T-cell (primary cell): ENCODE data around the gene CCDC154. TPM values are rescaled to one million over a fixed set of nuclear protein-coding genes. Genes with fewer than 3 reads are reported as not detected.
A peak's percentile ranks its signal among the peaks of the same experiment; 100 is the strongest.

Experiments
- ATAC-seq, 4 experiments: fragments of 200-7000 bp in 3 of 4; fragments of 150-1000 bp in 1 of 4; cut with Tn5 transposase; replicated peaks in 1 of 4; 1 replicate in 3 of 4; 2 replicates in 1 of 4; pipeline ENCODE4 v1.10.0; 2021; ENCODE audit warnings: moderate library complexity in 3 of 4, mild to moderate bottlenecking in 2 of 4, moderate number of reproducible peaks in 1 of 4
- CTCF ChIA-PET, 2 donors: fragments of 300-600 bp; sonication (Branson Sonifier 250); formaldehyde crosslinking; loops; one replicate each; lab custom pipeline; 2022; ENCODE audit warnings: antibody characterized with exemption in 2 of 2; lab: Charles Lee
- POLR2A ChIA-PET, 2 donors: fragments of 300-600 bp; sonication (Branson Sonifier 250); formaldehyde crosslinking; loops; one replicate each; lab custom pipeline; 2022; ENCODE audit warnings: antibody characterized with exemption in 2 of 2; lab: Charles Lee
- DNase-seq, 35 experiments: peaks; one replicate each; pipeline versions ENCODE4 v3.0.0 to v3.0.0-alpha.2; 2013 to 2023
- H3K27ac ChIP-seq: one replicate; pipeline ENCODE4 v1.5.1; 2013; ENCODE audit warnings: low read length
- H3K27me3 ChIP-seq, 2 experiments: replicated peaks in 1 of 2; 1 replicate in 1 of 2; 2 replicates in 1 of 2; pipeline versions ENCODE4 v1.6.1 to v1.7.0; 2013; ENCODE audit warnings: low read length in 1 of 2, mixed read lengths in 1 of 2; ENCODE audit not compliant: control insufficient read depth in 2 of 2, insufficient read depth in 2 of 2; ENCODE audit errors: extremely low read depth in 1 of 2
- H3K36me3 ChIP-seq, 2 donors: 1 replicate in 1 of 2; 2 replicates in 1 of 2; pipeline versions ENCODE4 v1.6.1 to v1.7.0; 2013; ENCODE audit warnings: low read length in 1 of 2; ENCODE audit not compliant: control insufficient read depth in 2 of 2, insufficient read depth in 1 of 2; ENCODE audit errors: extremely low read depth in 1 of 2
- H3K4me1 ChIP-seq, 2 experiments: 1 replicate in 1 of 2; 2 replicates in 1 of 2; pipeline versions ENCODE4 v1.6.1 to v1.7.0; 2013; ENCODE audit warnings: low read length in 2 of 2, mixed read lengths in 1 of 2; ENCODE audit not compliant: insufficient read depth in 2 of 2, control insufficient read depth in 1 of 2; ENCODE audit errors: extremely low read depth in 1 of 2
- H3K4me3 ChIP-seq, 2 donors: 1 replicate in 1 of 2; 2 replicates in 1 of 2; pipeline versions ENCODE4 v1.5.1 to v1.7.0; 2013; ENCODE audit warnings: mild to moderate bottlenecking in 2 of 2, low read length in 1 of 2, moderate library complexity in 1 of 2; ENCODE audit not compliant: control insufficient read depth in 1 of 2; ENCODE audit errors: extremely low read depth in 1 of 2
- H3K9me3 ChIP-seq: 2 replicates; pipeline ENCODE4 v1.7.0; 2013
- H3K27ac Mint-ChIP-seq, 2 donors: one replicate each; pipeline ENCODE4 v1.8.0; 2020 to 2021; ENCODE audit warnings: mild to moderate bottlenecking in 2 of 2, mixed read lengths in 2 of 2
- H3K27me3 Mint-ChIP-seq, 2 donors: one replicate each; pipeline ENCODE4 v1.8.0; 2021 to 2022; ENCODE audit warnings: mixed read lengths in 2 of 2
- H3K36me3 Mint-ChIP-seq: one replicate; pipeline ENCODE4 v1.8.0; 2021; ENCODE audit warnings: mixed read lengths
- H3K4me1 Mint-ChIP-seq, 3 donors: one replicate each; pipeline ENCODE4 v1.8.0; 2020 to 2022; ENCODE audit warnings: mixed read lengths in 3 of 3, mild to moderate bottlenecking in 1 of 3
- H3K4me3 Mint-ChIP-seq, 3 donors: one replicate each; pipeline ENCODE4 v1.8.0; 2020 to 2022; ENCODE audit warnings: mild to moderate bottlenecking in 3 of 3, mixed read lengths in 3 of 3, moderate library complexity in 3 of 3
- H3K9me3 Mint-ChIP-seq, 3 donors: one replicate each; pipeline ENCODE4 v1.8.0; 2020 to 2022; ENCODE audit warnings: mixed read lengths in 3 of 3
- WGBS: methylation state at CpG from one replicate; pipeline ENCODE4 v1.1.5; 2013; ENCODE audit warnings: missing lambda C conversion rate; ENCODE audit not compliant: insufficient coverage; 5-methylcytosine and 5-hydroxymethylcytosine counted together
- total RNA-seq, 35 experiments: library from RNA in 6 of 35; stranded (reverse) in 6 of 35; fragments of 120-200 nt in 1 of 35; gene quantifications; one replicate each; pipeline versions ENCODE4 v1.2.1 to v1.2.4 and lab custom pipeline; 2013 to 2026

Gene CCDC154, protein sequence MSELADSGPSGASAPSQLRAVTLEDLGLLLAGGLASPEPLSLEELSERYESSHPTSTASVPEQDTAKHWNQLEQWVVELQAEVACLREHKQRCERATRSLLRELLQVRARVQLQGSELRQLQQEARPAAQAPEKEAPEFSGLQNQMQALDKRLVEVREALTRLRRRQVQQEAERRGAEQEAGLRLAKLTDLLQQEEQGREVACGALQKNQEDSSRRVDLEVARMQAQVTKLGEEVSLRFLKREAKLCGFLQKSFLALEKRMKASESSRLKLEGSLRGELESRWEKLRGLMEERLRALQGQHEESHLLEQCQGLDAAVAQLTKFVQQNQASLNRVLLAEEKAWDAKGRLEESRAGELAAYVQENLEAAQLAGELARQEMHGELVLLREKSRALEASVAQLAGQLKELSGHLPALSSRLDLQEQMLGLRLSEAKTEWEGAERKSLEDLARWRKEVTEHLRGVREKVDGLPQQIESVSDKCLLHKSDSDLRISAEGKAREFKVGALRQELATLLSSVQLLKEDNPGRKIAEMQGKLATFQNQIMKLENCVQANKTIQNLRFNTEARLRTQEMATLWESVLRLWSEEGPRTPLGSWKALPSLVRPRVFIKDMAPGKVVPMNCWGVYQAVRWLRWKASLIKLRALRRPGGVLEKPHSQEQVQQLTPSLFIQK
- 1 to 10 TPM; 2.5 to 9.3 (median 6.5) TPM for total RNA-seq
- total RNA-seq (2013), result 1.4 TPM
- 1.9 to 10.0 (median 4.0) reads per million in 29 experiments for total RNA-seq (lab: John Stamatoyannopoulos, UW)

DNA sequence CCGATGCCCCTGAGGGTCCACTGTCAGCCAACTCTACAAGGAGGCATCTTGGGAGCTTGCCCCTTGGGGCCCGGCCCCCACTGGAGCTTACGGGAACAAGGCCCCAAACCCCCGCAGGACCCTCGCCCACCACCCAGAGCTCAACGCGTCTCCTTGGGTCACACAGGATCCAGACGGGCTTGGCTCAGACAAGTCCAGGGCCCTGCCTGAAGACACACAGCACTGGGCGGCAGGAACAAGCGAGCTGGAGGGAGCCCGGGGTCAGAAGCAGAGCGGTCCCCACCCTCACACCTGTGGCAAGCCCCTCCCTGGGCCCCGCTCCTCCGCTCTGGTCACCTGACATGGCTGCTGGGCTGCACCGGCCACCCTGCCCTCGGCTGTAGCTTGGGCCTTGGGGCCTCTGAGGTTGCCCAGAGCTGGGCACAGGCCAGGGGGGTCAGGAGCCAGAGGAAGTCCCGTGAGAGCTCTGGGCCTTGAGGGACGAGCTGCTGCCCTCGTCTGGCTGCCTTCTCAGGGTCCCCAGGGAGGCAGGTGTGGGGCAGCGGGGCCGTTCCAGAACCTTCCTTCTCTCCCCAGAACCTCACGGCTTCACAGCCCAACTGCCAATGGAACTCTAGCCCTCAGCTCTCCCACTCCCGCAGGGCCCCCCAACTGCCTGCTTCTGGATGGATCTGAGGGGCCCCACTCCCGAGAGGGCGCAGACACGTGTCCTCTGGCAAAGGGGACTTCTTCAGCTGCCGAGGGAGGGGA is at the start of gene CCDC154:
Gene CCDC154, minus strand, starts transcription at position 577 of the 750 bp plus-strand sequence. Its CDS starts 234 bp downstream, at position 343.
- H3K27me3 ChIP-seq, result no peaks in the 10 kb centered on the region
- Mint-ChIP-seq H3K4me3 (no peak within 1 kb of the TSS), H3K27me3 (no peaks in the 10 kb centered on the region), H3K9me3 (no peaks in the 10 kb centered on the region), H3K27ac (no peak within 1 kb of the TSS), H3K4me1 (no peaks in the 10 kb centered on the region), H3K36me3 (no peaks in the 10 kb centered on the region)
- ATAC-seq (no peak), DNase-seq (no peak)
- no peak within 1 kb of the TSS for H3K27ac ChIP-seq
- H3K9me3 ChIP-seq, result no peaks in the 10 kb centered on the region
- WGBS, result 95% methylated on average over 21 of the region's 27 CpGs
- ChIA-PET CTCF (no interaction called here), POLR2A (no interaction called here)
- H3K4me3 ChIP-seq, result no peak within 1 kb of the TSS
- no peaks in the 10 kb centered on the region for H3K4me1 ChIP-seq
- peaks cover 13% of the 10 kb centered on the region in 2 donors for H3K36me3 ChIP-seq

DNA sequence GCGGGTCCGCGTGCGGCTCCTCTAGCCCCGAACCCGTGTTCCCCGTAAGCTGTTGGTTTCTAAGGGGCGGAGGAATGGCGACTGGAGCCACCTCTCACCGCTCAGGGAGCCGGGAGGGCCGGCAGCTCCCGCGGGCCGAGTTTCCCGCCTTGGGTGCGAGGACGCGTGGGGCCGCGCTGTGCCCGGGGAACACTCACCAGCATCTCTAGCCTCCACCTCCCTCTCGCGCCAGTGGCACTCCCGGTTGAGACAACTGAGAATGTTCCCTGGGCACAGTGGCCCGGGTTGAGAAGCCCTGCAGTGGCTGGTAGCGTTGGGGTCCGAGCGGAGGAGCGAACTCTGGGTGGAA is 49.4 kb upstream of the CCDC154 start:
- peak; percentile 1 to 17 (median 8) for ATAC-seq

DNA sequence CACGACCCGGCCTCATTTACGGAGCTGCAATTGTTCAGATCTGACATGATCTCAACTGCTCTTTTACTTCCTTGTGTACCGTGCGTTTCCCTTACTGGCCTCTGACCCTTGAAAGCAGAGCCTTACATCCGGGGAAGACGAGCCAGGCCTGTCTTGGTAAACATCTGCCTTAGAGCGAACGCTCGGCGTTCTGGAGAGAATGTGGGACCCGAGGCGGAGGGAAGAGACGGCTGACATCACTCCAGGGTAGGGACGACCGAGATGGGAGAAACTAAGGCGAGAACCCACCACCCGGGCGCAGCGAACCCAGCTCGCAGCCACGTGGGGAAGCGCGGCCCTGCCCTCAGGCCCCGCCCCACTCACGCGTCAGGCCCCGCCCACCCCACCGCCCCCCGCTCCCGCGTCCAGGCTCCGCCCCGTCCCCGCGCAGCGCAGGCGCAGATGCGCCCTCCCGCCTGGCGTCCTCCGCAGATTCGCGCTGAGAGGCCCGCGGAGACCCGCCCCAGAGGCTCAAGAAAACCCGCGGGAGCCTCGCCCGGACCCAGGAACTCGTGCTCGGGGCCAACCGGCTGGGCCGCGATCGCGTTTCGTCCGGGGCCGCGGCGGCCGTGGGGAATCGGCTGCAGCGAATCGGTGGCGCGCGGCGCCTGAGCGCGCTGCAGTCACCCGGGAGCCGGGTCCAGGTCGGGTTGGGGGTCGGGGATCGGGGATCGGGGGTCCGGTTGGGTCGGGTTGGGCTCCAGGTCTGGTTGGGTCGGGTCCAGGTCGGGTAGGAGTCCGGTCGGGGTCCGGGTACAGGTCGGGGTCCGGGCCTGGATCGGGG is 48.8 kb upstream of the CCDC154 start, which contains the start of gene TELO2:
Gene TELO2, plus strand, starts transcription at position 438 of the 823 bp plus-strand sequence. CDS start 922 bp downstream, outside the sequence.
- peaks cover 4% of the 10 kb centered on the region for H3K36me3 Mint-ChIP-seq
- DNase-seq, result peak; percentile 65 to 94 (median 82)
- Histone ChIP-seq H3K27me3 (no peaks in the 10 kb centered on the region), H3K4me3 (peak within 1 kb of the TSS; percentile 80 to 85), H3K27ac (peak within 1 kb of the TSS; percentile 88), H3K4me1 (peaks cover 16 to 25% of the 10 kb centered on the region in 2 experiments), H3K36me3 (peaks cover 16 to 18% of the 10 kb centered on the region in 2 donors), H3K9me3 (no peaks in the 10 kb centered on the region)
- peaks cover 12 to 18% (median 12%) of the 10 kb centered on the region in 3 donors for H3K4me1 Mint-ChIP-seq
- CTCF ChIA-PET, result interaction anchor here in 1 of 2 donors (0.6 kb wide), 1 partner anchor 204 kb away, joined by 3 read pairs; no protein-coding TSS in a partner anchor
- no peaks in the 10 kb centered on the region for H3K9me3 Mint-ChIP-seq
- H3K27me3 Mint-ChIP-seq, result no peaks in the 10 kb centered on the region
- ATAC-seq, result peak; percentile 89 to 93 (median 90)
- POLR2A ChIA-PET, result interaction anchor here in 1 of 2 donors (0.6 kb wide), 1 partner anchor 1141 kb away, joined by 6 read pairs; the partner anchor contains the start of gene AXIN1
- under 1% methylated on average over 78 of the region's 89 CpGs for WGBS
- peak within 1 kb of the TSS; percentile 83 to 97 (median 93) for H3K4me3 Mint-ChIP-seq
- H3K27ac Mint-ChIP-seq, result peak within 1 kb of the TSS; percentile 99 to 100

More for the DNA sequence above, 49.4 kb upstream of the CCDC154 start:
- H3K36me3 Mint-ChIP-seq, result peaks cover 10% of the 10 kb centered on the region
- no peaks in the 10 kb centered on the region for H3K9me3 Mint-ChIP-seq
- Histone ChIP-seq H3K4me3 (peak overlapping the region; percentile 80 to 85), H3K9me3 (no peaks in the 10 kb centered on the region), H3K36me3 (peaks cover 18 to 19% of the 10 kb centered on the region in 2 donors), H3K27me3 (no peaks in the 10 kb centered on the region), H3K27ac (peak overlapping the region; percentile 18), H3K4me1 (peaks cover 14 to 25% of the 10 kb centered on the region in 2 experiments)
- H3K4me3 Mint-ChIP-seq, result peak overlapping the region; percentile 83 to 97 (median 93)
- CTCF ChIA-PET, result no interaction called here
- no peaks in the 10 kb centered on the region for H3K27me3 Mint-ChIP-seq
- POLR2A ChIA-PET, result no interaction called here
- peak in 1 of 35 experiments; percentile 9 for DNase-seq
- H3K4me1 Mint-ChIP-seq, result peaks cover 12 to 18% (median 18%) of the 10 kb centered on the region in 3 donors
- H3K27ac Mint-ChIP-seq, result peak overlapping the region; percentile 67 to 79
- 6% methylated on average over 18 of the region's 30 CpGs for WGBS

DNA sequence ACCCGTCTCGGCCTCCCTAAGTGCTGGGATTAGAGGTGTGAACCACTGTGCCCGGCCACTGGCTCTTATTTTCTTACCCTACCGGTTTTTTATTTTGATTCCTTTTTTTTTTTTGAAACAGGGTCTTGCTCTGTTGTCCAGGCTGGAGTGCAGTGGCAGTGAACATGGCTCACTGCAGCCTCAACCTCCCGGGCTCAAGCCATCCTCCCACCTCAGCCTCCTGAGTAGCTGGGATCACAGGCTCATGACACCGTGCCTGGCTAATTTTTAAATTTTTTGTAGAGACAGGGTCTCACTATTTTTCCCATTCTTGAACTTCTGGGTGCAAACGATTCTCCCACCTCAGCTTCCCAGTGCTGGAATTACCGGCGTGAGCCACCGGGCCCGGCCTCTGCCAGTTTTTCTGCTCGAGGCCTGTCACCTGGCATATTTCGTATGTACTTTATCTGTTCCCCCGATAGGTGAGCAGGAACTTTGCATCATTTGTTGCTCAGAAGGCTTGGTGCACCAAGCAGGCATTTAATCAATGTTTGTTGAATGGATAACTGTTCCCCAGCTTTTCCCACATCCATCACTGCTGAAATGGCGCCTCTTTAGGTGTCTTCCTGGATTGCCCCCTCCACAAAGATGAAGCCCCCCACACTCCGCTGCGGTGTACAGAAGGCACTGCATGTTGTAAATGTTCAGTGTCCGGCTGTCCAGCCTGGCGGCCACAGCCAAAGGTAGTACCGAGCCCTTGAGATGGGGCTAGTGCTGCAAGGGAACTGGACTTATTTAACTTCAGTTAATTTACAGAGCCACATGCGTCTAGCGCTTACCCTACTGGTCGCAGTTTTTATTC is 47.9 kb upstream of the CCDC154 start:
- Histone ChIP-seq H3K4me3 (peak overlapping the region; percentile 40 to 85), H3K9me3 (no peaks in the 10 kb centered on the region), H3K4me1 (peaks cover 16 to 25% of the 10 kb centered on the region in 2 experiments), H3K36me3 (peaks cover 12 to 18% of the 10 kb centered on the region in 2 donors), H3K27ac (peak overlapping the region; percentile 88), H3K27me3 (no peaks in the 10 kb centered on the region)
- peaks cover 11 to 18% (median 12%) of the 10 kb centered on the region in 3 donors for H3K4me1 Mint-ChIP-seq
- no peaks in the 10 kb centered on the region for H3K9me3 Mint-ChIP-seq
- ChIA-PET CTCF (interaction anchor here in 1 of 2 donors (0.6 kb wide), 1 partner anchor 205 kb away, joined by 3 read pairs; no protein-coding TSS in a partner anchor), POLR2A (interaction anchor here in 1 of 2 donors (0.6 kb wide), 1 partner anchor 1140 kb away, joined by 6 read pairs; the partner anchor contains the start of gene AXIN1)
- peak overlapping the region; percentile 83 to 97 (median 93) for H3K4me3 Mint-ChIP-seq
- no peaks in the 10 kb centered on the region for H3K36me3 Mint-ChIP-seq
- WGBS, result 89% methylated on average over 16 of the region's 23 CpGs
- H3K27ac Mint-ChIP-seq, result peak overlapping the region; percentile 99 to 100
- DNase-seq, result peak in 2 of 35 experiments; percentile 11 to 21
- H3K27me3 Mint-ChIP-seq, result no peaks in the 10 kb centered on the region
- no peak for ATAC-seq

DNA sequence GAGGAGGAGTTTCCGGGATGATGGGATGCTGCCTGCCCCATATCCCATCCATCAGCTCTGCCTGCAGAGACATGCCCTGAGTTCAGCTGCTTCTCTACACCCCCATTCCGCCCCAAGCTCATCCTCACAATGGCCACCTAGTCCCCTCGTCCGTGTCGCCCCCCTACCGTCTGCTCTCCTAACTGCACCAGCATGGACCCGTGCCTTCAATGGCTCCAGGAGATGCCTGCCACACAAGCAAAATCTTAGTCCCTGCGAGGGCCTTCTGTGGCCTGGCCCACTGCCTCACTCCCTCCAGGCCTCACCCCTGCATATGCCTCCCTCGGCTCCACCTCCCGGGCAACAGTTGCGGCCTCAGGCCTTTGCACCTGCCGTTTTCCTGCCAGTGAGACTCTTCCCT is 47.0 kb upstream of the CCDC154 start:
- H3K27ac ChIP-seq, result no peak overlapping the region
- ChIA-PET CTCF (no interaction called here), POLR2A (no interaction called here)
- no peak for ATAC-seq
- DNase-seq, result no peak
- peaks cover 0 to 3% of the 10 kb centered on the region in 2 experiments for H3K27me3 ChIP-seq
- peaks cover 16 to 25% of the 10 kb centered on the region in 2 experiments for H3K4me1 ChIP-seq
- Mint-ChIP-seq H3K27ac (peak overlapping the region in 1 of 2 donors; percentile 36), H3K4me3 (no peak overlapping the region), H3K4me1 (peaks cover 11 to 16% (median 12%) of the 10 kb centered on the region in 3 donors), H3K9me3 (no peaks in the 10 kb centered on the region), H3K36me3 (no peaks in the 10 kb centered on the region), H3K27me3 (no peaks in the 10 kb centered on the region)
- H3K4me3 ChIP-seq, result no peak overlapping the region
- H3K36me3 ChIP-seq, result peaks cover 11 to 15% of the 10 kb centered on the region in 2 donors
- WGBS, result 97% methylated on average over 12 of the region's 12 CpGs
- no peaks in the 10 kb centered on the region for H3K9me3 ChIP-seq
